Mesenchymal stem cell (in vitro differentiated cells and primary cell): ENCODE data around the gene SOX18.

Experiments
- DNase-seq: peaks from one replicate; pipeline ENCODE4 v3.0.0-alpha.2; 2013
- H2AFZ ChIP-seq: one replicate; pipeline ENCODE4 v1.6.1; 2013; ENCODE audit warnings: low read depth, mild to moderate bottlenecking, control low read depth, inconsistent platforms, low read length, moderate library complexity
- H2AK5ac ChIP-seq: 2 replicates; pipeline ENCODE4 v1.6.1; 2013; ENCODE audit warnings: low read length, moderate library complexity, mild to moderate bottlenecking, inconsistent platforms; ENCODE audit not compliant: severe bottlenecking
- H2BK120ac ChIP-seq: one replicate; pipeline ENCODE4 v1.6.1; 2013; ENCODE audit warnings: low read depth, mild to moderate bottlenecking, inconsistent platforms, low read length, moderate library complexity
- H2BK12ac ChIP-seq, 2 experiments: one replicate each; pipeline ENCODE4 v1.6.1; 2013; ENCODE audit warnings: inconsistent platforms in 2 of 2, low read length in 2 of 2, mild to moderate bottlenecking in 2 of 2, moderate library complexity in 2 of 2, control low read depth in 1 of 2
- H2BK15ac ChIP-seq: one replicate; pipeline ENCODE4 v1.6.1; 2013; ENCODE audit warnings: mild to moderate bottlenecking, low read depth, inconsistent platforms; ENCODE audit not compliant: poor library complexity, severe bottlenecking
- H2BK5ac ChIP-seq: 2 replicates; pipeline ENCODE4 v1.6.1; 2013; ENCODE audit warnings: low read depth, mild to moderate bottlenecking, low read length, control low read depth, inconsistent platforms; ENCODE audit not compliant: poor library complexity, severe bottlenecking
- H3K14ac ChIP-seq, 2 experiments: one replicate each; pipeline ENCODE4 v1.6.1; 2013; ENCODE audit warnings: inconsistent platforms in 2 of 2, low read length in 2 of 2, control low read depth in 1 of 2, mild to moderate bottlenecking in 1 of 2, moderate library complexity in 1 of 2
- H3K18ac ChIP-seq, 2 experiments: one replicate each; pipeline ENCODE4 v1.6.1; 2013; ENCODE audit warnings: inconsistent platforms in 2 of 2, low read length in 2 of 2, control low read depth in 1 of 2, low read depth in 1 of 2, mild to moderate bottlenecking in 1 of 2
- H3K23ac ChIP-seq, 2 experiments: one replicate each; pipeline ENCODE4 v1.6.1; 2013; ENCODE audit warnings: inconsistent platforms in 2 of 2, low read length in 2 of 2, mild to moderate bottlenecking in 2 of 2, moderate library complexity in 2 of 2, control low read depth in 1 of 2
- H3K27ac ChIP-seq: 2 replicates; pipeline ENCODE4 v1.5.1; 2013; ENCODE audit warnings: mild to moderate bottlenecking, moderate library complexity, low read length, control low read depth, inconsistent platforms; ENCODE audit not compliant: poor library complexity, severe bottlenecking
- H3K27me3 ChIP-seq, 2 experiments: 2 replicates each; pipeline versions ENCODE4 v1.6.1 to v1.7.0; 2013; ENCODE audit warnings: low read length in 2 of 2, mild to moderate bottlenecking in 2 of 2, moderate library complexity in 2 of 2, control low read depth in 1 of 2, inconsistent platforms in 1 of 2; ENCODE audit not compliant: control insufficient read depth in 1 of 2, insufficient read depth in 1 of 2
- H3K36me3 ChIP-seq, 2 experiments: 2 replicates each; pipeline versions ENCODE4 v1.6.1 to v1.7.0; 2013; ENCODE audit warnings: low read length in 2 of 2, control low read depth in 1 of 2, inconsistent platforms in 1 of 2, low read depth in 1 of 2, mild to moderate bottlenecking in 1 of 2; ENCODE audit not compliant: insufficient read depth in 2 of 2, control insufficient read depth in 1 of 2
- H3K4ac ChIP-seq, 2 experiments: one replicate each; pipeline ENCODE4 v1.6.1; 2013; ENCODE audit warnings: inconsistent platforms in 2 of 2, low read length in 2 of 2, mild to moderate bottlenecking in 2 of 2, moderate library complexity in 2 of 2, control low read depth in 1 of 2, low read depth in 1 of 2
- H3K4me1 ChIP-seq: 2 replicates; pipeline ENCODE4 v1.6.1; 2013; ENCODE audit warnings: low read depth, low read length, control low read depth; ENCODE audit not compliant: control insufficient read depth, insufficient read depth
- H3K4me2 ChIP-seq: 2 replicates; pipeline ENCODE4 v1.6.1; 2013; ENCODE audit warnings: low read length, mild to moderate bottlenecking, inconsistent platforms; ENCODE audit not compliant: poor library complexity, severe bottlenecking
- H3K4me3 ChIP-seq, 2 experiments: 2 replicates each; pipeline versions ENCODE4 v1.5.1 to v1.7.0; 2013; ENCODE audit warnings: low read length in 2 of 2, mild to moderate bottlenecking in 2 of 2, control low read depth in 1 of 2, low read depth in 1 of 2; ENCODE audit not compliant: insufficient read depth in 1 of 2
- H3K79me1 ChIP-seq: replicated peaks from 2 replicates; pipeline ENCODE4 v1.6.1; 2013; ENCODE audit warnings: mild to moderate bottlenecking, control low read depth, low read length, inconsistent platforms; ENCODE audit not compliant: poor library complexity, severe bottlenecking
- H3K9ac ChIP-seq: 2 replicates; pipeline ENCODE4 v1.7.0; 2013; ENCODE audit warnings: mild to moderate bottlenecking, low read length, moderate library complexity
- H3K9me3 ChIP-seq: 2 replicates; pipeline ENCODE4 v1.7.0; 2013; ENCODE audit warnings: mild to moderate bottlenecking, low read length; ENCODE audit not compliant: control insufficient read depth
- H4K8ac ChIP-seq: one replicate; pipeline ENCODE4 v1.6.1; 2013; ENCODE audit warnings: inconsistent platforms, mild to moderate bottlenecking, low read length, moderate library complexity
- H4K91ac ChIP-seq: one replicate; pipeline ENCODE4 v1.6.1; 2013; ENCODE audit warnings: mild to moderate bottlenecking, low read length, inconsistent platforms
- WGBS: methylation state at CpG from one replicate; pipeline ENCODE4 v1.1.7; 2013; ENCODE audit warnings: mixed read lengths; 5-methylcytosine and 5-hydroxymethylcytosine counted together

The SOX18 gene

DNA sequence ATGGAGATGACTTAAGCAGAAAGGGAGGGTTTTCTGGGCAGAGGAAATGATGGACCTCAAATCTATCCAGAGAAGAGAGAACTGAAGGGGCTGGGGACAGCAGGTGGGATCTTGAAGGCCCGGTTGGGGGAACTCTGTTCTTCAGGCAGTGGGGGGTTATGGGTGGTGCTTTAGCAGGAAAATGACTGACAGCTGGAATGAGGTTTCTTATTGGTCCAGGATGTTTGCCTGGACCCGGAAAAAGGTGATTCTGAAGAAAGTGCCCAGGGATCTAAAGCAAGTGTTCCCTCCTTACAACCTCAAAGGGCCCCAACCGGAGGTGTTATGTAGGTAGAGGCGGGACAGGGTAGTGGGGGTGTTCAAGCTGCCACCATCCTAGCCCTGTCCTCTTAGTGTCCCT is 46.0 kb upstream of the SOX18 start:
- no peak overlapping the region for H3K4me2 ChIP-seq
- no peak for DNase-seq
- WGBS: 79% methylated on average over 4 of the region's 4 CpGs
- H2BK15ac ChIP-seq: no peak overlapping the region
- peaks cover 0 to 10% of the 10 kb centered on the region in 2 experiments for H3K36me3 ChIP-seq
- no peak overlapping the region for H2BK5ac ChIP-seq
- H3K4me3 ChIP-seq: no peak overlapping the region
- no peak overlapping the region for H2BK120ac ChIP-seq
- no peak overlapping the region for H3K18ac ChIP-seq
- no peak overlapping the region for H4K8ac ChIP-seq
- no peak overlapping the region for H4K91ac ChIP-seq
- H3K23ac ChIP-seq: no peak overlapping the region
- H3K79me1 ChIP-seq: no peaks in the 10 kb centered on the region
- H2AK5ac ChIP-seq: no peak overlapping the region
- H3K4ac ChIP-seq: no peak overlapping the region
- H3K27me3 ChIP-seq: peaks cover 18 to 35% of the 10 kb centered on the region in 2 experiments
- no peak overlapping the region for H2AFZ ChIP-seq
- no peak overlapping the region for H2BK12ac ChIP-seq
- no peak overlapping the region for H3K14ac ChIP-seq
- no peak overlapping the region for H3K9ac ChIP-seq
- no peaks in the 10 kb centered on the region for H3K9me3 ChIP-seq
- no peak overlapping the region for H3K27ac ChIP-seq
- no peaks in the 10 kb centered on the region for H3K4me1 ChIP-seq

DNA sequence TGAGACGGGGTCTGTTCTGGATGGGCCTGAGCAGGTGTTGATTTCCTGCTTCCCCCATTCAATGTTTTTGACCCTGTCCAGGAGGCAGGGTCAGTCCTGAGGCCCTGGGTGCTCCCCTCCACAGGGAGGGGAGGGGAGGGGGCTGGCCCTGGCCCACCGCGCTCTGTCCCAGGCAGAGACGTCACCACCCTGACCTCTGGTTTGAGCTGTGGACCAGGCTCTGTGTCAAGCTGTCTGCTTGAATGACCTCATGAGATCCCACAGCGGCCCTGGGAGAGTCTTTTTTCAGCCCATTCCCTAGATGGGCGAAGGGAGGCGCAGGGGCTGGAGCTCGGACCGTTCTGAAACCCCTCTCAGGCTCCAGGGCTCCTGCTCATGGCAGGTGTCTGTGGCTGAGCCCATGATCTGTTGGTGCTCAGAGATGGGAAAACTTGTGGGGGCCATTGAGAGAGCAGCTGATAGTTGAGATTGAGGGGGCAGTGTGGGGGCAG is 43.6 kb upstream of the SOX18 start:
- H3K9me3 ChIP-seq: no peaks in the 10 kb centered on the region
- no peak overlapping the region for H3K23ac ChIP-seq
- no peaks in the 10 kb centered on the region for H3K36me3 ChIP-seq
- H3K27me3 ChIP-seq: peaks cover 28 to 48% of the 10 kb centered on the region in 2 experiments
- no peak overlapping the region for H3K27ac ChIP-seq
- H3K79me1 ChIP-seq: no peaks in the 10 kb centered on the region
- no peak overlapping the region for H2AK5ac ChIP-seq
- no peak overlapping the region for H3K14ac ChIP-seq
- no peak overlapping the region for H2AFZ ChIP-seq
- no peak overlapping the region for H4K91ac ChIP-seq
- no peak for DNase-seq
- 45% methylated on average over 9 of the region's 9 CpGs for WGBS
- H2BK5ac ChIP-seq: no peak overlapping the region
- no peaks in the 10 kb centered on the region for H3K4me1 ChIP-seq
- H2BK12ac ChIP-seq: no peak overlapping the region
- no peak overlapping the region for H4K8ac ChIP-seq
- H2BK15ac ChIP-seq: no peak overlapping the region
- no peak overlapping the region for H3K4me3 ChIP-seq
- H3K4ac ChIP-seq: no peak overlapping the region
- H3K4me2 ChIP-seq: no peak overlapping the region
- H3K9ac ChIP-seq: no peak overlapping the region
- no peak overlapping the region for H3K18ac ChIP-seq
- no peak overlapping the region for H2BK120ac ChIP-seq

DNA sequence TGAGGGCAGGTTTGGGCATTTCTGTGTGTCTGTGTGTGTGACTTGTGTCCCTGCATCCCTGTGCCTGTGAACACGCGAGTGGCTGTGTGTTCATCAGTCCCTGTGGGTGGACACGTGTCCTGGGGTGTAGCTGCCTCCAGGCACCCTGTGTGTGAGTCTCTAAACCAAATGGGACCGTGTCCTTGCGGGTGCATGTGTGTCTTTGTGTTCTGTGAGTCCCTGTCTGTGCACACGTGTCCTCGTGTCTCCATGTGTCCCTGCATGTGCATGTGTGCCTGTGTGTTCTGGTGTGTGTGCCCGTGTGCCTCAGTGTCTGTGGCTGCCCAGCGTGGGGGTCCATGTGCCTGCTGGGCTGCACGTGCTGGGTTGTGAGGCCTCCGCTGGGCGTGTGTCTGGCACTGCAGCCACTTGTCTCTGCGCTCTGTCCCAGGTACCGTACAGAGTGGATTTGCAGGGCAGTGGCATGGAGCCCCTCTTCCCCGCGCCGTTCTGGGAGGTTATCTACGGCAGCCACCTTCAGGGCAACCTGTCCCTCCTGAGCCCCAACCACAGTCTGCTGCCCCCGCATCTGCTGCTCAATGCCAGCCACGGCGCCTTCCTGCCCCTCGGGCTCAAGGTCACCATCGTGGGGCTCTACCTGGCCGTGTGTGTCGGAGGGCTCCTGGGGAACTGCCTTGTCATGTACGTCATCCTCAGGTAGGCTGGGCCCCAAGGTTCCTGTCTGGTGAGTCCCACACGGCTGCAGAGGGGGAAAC is 43.0 kb upstream of the SOX18 start:
- Histone ChIP-seq H2BK15ac (no peak overlapping the region), H2AFZ (no peak overlapping the region), H2BK12ac (no peak overlapping the region), H3K23ac (no peak overlapping the region), H2BK120ac (no peak overlapping the region), H2AK5ac (no peak overlapping the region), H4K8ac (no peak overlapping the region), H3K18ac (no peak overlapping the region), H3K4me3 (no peak overlapping the region), H4K91ac (no peak overlapping the region), H3K4ac (no peak overlapping the region), H2BK5ac (no peak overlapping the region), H3K36me3 (no peaks in the 10 kb centered on the region), H3K4me1 (no peaks in the 10 kb centered on the region), H3K4me2 (no peak overlapping the region), H3K79me1 (no peaks in the 10 kb centered on the region), H3K9ac (no peak overlapping the region), H3K27ac (no peak overlapping the region), H3K14ac (no peak overlapping the region), H3K9me3 (no peaks in the 10 kb centered on the region), H3K27me3 (peaks cover 34 to 53% of the 10 kb centered on the region in 2 experiments)
- DNase-seq: no peak
- WGBS: 84% methylated on average over 27 of the region's 27 CpGs

DNA sequence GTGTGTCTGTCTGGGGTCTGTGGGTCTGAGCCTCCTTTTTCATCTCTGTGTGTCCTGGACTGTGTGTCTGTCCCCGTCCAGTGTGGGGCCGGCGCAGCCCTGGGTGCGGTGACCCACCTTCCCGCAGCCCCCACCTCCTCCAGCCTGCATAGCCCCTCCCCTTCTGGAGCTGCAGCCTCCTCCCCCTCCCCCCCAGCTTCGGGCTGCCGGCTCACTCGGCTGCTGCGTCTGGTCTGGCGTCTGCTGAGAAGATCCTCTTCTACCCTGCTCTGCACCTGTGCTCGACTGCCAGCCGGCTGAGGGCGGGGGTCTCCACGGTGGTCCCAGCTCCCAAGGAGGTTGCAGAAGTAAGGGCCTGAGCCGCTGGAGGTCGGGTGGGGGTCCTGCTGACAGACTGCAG is 42.3 kb upstream of the SOX18 start:
- Histone ChIP-seq H3K4me3 (no peak overlapping the region), H2BK5ac (no peak overlapping the region), H3K4me1 (no peaks in the 10 kb centered on the region), H3K4ac (no peak overlapping the region), H2BK15ac (no peak overlapping the region), H2AFZ (no peak overlapping the region), H2BK120ac (no peak overlapping the region), H2BK12ac (no peak overlapping the region), H3K27ac (no peak overlapping the region), H2AK5ac (no peak overlapping the region), H3K18ac (no peak overlapping the region), H3K4me2 (no peak overlapping the region), H3K36me3 (no peaks in the 10 kb centered on the region), H3K9ac (no peak overlapping the region), H3K27me3 (peaks cover 36 to 53% of the 10 kb centered on the region in 2 experiments), H3K9me3 (no peaks in the 10 kb centered on the region), H3K14ac (no peak overlapping the region), H3K23ac (no peak overlapping the region), H4K8ac (no peak overlapping the region), H3K79me1 (no peaks in the 10 kb centered on the region), H4K91ac (no peak overlapping the region)
- no peak for DNase-seq
- WGBS: 15% methylated on average over 16 of the region's 16 CpGs
